Frontal cortex (tissue), 4 donors: ENCODE results near the gene FAM181A. TPM values are rescaled to one million over a fixed set of nuclear protein-coding genes. Genes with fewer than 3 reads are reported as not detected.

ENCODE experiments used
- DNase-seq, 2 donors: peaks; one replicate each; pipeline ENCODE4 v3.0.0; 2012; ENCODE audit warnings: low spot score in 2 of 2
- FAIRE-seq: peaks from 2 replicates; lab custom pipeline; 2012; peaks lifted over from hg19 to GRCh38; lab: Jason Lieb, UNC
- total RNA-seq: library from RNA; depleted of rRNA; stranded (reverse); fragments of >200 nt; gene quantifications from one replicate; pipeline ENCODE4 v1.2.3, GENCODE V29; 2014
- donor health status: control.
- donor health status: control.
- donor health status: control.

FAM181A gene
- total RNA-seq, 1 donor from 2014 or later = 2.4 TPM

DNA sequence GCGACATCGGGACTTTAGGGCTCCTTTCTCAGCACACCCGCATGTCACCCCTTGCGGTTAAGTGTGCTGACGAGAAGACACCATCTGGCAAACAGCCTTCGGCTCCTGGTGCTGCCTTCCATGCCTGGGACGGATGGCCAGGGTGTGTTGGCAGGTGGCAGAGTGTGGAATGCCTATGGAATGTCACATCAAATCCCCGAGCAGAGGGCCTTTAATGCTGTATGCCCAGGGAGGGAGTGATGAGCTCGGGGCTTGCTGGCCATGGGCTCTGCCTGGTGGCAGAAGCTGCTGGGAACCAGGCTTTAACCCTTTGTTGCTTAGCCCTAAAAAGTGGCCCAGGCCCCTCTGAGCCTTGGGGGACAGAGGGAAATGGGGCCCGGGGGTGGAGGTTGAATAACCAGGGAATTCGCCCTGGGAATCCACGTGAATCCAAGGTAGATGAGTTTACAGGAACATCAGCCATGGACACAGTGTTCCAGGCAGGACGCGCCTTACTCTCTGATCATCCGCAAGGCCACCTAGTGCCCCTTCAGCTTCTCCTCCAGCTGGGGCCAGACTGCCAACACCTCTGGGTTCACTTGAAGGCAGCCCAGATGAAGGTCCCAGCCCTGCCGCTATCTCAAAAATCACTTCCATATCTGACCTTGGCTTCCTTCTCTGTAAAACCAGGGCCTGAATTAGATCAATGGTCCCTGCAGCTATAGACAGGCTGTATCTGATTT is 17.4 kb downstream of the FAM181A start:
- FAIRE-seq (no peak), DNase-seq (no peak)

DNA sequence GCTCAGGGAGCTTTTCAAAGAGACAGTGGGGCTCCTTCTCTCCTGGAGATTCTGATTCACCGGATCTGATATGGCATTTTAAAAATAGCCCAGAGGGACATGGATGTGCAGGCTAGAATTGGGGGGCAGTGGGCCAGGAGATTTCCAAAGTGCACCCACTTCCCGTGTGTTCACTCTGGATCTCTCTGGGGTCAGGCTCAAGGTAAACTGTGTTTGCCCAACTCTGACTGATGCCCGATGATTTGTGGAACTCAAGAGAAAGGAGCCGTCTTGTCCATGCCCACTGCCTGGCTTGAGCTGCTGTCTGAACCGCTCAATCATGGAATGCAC is 17.9 kb downstream of the FAM181A start:
- DNase-seq (no peak), FAIRE-seq (no peak)

DNA sequence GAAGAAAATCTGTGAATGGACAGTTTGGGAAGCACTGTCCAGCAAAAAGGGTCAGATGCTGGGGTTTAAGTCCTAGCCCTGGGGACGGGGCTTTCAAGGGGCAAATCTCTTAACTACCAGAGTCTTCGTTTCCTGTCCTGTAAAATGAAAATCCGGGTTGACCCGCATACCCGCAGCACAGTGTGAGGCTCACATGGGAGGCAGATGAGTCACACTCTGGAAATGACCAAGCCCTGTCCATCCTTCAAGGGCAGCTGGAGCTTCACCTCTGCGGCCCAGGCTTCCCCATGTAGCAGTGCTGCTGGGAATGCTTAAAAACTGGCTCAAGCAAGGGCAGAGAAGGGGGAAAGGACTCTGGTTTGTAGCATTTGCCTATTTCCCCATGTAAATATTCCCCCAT is 19.0 kb downstream of the FAM181A start:
- FAIRE-seq = no peak
- no peak for DNase-seq

DNA sequence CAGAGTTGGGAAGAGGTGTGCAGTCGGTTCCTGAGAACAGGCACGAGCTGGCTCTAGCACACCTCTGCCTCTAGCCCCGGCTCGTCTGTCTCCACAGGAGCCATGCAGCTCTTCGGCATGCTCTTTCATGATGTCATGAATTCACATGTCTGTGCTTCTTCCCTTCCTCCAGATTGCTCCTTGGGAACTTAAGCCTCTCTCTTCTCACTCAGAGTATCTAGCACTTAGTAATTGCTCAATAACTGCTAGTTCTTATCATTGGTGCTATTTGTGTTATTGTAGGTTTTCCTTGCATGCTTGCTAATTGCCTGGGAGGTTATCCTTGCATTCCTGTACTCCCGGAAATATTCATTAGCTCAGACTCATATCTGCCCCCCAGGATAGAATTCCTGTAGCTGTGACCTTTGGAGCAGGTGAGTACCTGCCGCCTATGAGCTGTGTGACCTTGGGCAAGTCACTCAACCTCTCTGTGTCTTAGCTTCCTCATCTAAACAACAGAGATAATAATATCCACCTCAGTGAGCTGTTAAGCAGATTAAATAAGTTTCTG is 19.5 kb downstream of the FAM181A start:
- DNase-seq (no peak), FAIRE-seq (no peak)

DNA sequence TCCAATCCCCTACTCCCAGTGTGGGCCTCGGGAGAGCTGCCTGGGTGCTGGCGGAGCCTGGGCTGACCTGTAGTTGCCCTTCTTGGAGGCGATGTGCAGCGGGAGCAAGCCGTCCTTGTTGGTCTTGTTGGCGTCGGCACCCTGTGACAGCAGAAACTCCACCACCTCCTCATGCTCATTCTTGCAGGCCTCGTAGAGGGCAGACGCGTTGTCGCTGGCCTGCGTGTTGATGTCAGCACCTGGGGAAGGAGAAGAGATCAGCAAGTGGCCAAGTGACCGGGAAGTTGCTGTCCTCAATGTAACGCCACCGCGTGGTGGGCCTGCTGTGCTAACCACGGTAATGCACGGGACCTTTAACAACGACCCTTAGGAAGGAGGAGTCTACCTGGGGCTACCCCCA is 20.1 kb downstream of the FAM181A start:
- DNase-seq = no peak
- FAIRE-seq = no peak

DNA sequence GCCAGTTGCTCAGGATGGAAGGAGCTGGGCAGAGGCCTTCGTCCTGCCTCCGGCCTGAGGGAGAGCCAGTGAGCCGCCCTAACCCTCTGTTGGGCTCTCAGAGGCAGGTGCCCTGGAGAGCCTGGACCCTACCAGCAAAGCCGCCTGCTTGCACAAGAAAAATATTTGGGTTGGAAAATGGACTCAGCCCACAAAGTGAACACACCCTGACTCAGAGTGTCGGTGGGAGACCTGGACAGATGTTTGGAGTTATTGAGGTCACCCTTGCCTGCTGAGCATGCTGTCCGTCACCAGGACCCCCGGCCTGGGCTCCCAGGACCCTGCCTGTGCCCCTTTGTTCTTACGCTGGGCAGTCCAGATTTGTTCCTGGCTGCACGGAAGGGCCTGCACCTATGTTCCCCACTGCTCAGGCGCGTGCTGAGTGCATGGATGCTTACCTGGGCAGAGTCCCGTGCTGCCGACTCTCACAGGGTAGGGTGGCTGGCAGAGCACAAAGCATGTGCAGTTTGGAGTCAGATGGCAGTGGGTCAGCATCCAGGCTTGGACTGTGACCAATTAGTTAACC is 22.4 kb downstream of the FAM181A start:
- FAIRE-seq = no peak
- DNase-seq = no peak

DNA sequence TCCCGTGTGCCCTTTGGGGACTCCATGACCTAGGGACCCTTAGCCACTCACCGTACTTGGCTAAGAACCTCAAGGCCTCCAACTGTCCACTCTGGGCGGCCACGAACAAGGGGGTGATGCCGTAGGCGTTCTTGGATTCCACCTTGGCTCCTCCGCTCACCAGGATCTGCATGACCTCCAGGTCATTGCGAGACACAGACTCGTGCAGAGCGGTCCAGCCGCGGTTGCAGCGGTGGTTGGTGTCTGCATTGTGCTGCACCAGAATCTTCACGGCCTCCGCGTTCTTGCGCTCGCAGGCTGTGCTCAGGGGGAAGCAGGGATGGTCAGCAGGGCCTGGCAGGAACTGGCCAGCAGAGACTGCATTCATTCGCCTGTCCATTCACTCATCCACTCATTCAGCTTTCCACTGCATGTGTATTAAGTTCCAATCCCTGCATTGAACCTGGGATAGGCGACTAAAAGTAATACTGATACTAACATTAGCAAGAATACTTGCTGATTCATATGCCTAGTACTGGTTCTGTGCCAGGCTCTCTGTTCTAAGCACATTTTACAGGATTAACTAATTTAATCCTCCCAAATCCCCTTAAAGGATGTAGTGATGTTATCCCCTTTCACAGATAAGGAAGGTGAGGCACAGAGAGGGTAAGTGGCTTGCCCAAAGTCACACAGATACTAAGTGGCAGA is 23.9 kb downstream of the FAM181A start:
- FAIRE-seq = no peak

DNA sequence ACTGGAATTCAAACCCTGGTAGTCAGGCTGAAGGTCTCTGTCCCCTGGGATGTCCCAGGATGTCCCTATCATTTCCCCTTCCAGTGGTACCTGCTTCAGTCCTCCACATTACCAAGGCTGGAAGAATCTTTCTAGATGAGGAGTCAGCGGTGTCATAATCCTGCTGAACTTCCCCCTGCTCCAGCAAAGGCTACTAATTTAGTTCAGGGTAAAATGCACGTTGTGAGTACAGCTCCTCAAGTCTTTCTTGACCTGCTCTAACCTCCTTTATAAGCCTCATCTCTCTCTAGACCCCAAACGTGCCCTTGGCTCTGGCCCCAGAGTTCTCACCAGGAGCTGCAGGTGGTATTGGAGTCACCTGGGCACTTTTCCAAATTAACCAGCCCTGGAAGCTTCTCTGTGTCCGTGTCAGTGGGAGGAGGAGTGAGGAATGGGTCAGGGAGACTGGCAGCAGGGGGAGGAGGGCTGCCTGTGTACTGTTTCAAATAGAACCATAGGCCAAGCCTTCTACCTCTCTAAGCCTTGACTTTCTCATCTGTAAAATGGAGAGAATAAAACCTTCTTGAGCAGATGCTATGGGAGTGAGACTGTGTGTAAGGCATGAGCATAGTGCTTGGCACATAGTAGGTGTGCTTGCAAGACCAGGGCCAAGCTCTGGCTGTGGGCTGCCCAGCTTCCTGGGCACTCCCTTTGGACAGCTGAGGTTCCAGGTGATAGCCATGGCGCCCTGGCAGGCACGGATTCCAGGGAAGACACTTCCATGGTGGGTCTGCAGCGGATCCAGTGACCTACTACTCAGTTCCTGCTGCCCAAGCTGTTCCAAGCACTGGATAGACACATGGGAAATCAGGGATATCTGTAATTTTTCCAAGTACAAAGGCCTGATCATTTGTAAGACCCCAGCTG is 24.7 kb downstream of the FAM181A start:
- DNase-seq (no peak), FAIRE-seq (no peak)

More for the DNA sequence above, 23.9 kb downstream of the FAM181A start:
- DNase-seq = no peak

DNA sequence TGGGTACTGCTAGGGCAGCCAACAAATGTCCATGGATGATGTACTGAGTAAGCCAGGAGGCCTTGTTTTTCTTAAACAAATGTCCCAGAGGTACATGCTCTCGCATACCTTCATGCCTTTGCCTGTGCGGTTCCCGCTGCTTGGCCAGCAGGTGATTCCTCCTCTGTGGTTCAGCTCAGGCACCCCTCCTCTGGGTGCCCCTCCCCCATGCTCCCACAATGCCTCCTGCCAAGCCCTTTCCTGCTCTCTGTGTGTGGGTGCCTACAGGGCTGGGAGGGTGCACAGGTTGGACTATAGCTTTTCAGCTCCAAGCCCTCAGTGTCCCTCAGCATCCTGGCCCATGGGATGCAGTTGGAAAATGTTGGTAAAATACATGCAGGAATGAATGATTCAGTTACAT is 25.7 kb downstream of the FAM181A start:
- DNase-seq = no peak
- FAIRE-seq = no peak

DNA sequence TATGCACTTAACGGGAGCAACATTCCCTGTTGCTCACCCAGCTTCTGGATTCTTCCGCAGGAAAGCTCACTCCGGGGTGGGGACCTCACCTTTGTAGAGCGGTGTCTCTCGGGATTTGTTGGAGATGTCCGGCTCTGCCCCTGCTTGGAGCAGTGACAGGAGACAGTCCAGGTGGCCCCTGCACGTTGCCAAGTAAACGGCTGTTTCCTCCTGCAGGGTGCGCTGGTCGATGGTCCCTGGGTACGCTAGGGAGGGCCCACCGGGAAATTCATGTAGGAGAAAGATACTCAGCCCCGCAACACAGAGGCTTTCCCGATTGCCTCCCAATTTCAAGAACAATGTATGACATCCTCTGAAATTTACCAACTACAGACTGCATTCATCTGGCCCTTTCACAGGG is 26.1 kb downstream of the FAM181A start:
- no peak for DNase-seq

DNA sequence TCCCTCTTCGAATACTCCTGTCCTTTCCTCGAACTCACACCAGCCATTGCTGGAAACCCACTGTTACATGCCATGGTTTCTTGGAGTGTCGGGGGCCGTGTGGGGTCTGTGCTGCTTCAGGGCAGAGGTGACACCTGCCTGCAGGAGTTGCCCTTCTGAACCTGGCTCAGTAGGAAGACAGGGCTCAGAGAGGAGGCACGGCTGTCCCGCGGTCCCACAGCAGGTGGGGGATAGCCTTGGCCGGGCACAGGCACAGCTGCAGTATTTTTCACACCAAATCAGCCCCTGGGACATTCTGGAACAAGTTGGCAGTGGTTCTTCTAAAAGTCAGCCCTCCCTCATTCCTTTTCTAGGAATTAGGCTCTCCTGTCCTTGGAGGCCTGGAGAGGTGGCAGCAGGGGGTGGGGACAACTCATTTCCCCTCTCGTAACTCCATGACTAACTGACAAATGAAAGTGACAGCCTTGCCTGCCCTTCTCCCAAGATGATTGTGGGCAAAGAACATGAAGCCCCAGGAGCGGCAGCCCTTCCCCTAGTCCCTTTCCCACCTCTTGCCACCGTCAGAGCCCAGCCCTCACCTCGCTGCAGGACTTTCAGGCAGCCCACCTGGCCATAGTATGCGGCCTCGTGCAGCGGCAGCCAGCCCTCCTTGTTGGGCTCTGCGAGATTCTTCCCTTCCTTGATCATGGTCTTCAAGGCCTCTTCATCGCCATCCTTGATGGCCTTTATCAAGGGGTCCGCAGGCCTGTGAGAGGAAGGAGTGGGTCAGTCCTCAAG is 26.8 kb downstream of the FAM181A start:
- FAIRE-seq (no peak), DNase-seq (no peak)

More for the DNA sequence above, 26.1 kb downstream of the FAM181A start:
- no peak for FAIRE-seq

DNA sequence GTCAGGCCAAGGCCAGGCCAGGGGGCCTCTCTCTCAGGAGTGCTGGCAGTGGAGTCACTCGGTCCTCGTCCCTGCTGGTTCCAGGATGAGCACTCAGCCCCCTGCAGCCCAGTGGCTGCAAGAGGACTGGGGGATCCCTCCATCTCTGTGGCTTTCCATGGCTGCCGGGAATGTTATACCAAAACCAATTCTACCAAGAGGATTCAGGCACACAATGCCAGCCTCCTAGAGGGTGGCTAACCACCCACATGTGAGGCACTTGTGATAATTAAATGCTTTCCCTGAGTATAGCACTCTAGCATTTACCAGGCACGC is 27.3 kb downstream of the FAM181A start:
- FAIRE-seq (no peak), DNase-seq (no peak)

DNA sequence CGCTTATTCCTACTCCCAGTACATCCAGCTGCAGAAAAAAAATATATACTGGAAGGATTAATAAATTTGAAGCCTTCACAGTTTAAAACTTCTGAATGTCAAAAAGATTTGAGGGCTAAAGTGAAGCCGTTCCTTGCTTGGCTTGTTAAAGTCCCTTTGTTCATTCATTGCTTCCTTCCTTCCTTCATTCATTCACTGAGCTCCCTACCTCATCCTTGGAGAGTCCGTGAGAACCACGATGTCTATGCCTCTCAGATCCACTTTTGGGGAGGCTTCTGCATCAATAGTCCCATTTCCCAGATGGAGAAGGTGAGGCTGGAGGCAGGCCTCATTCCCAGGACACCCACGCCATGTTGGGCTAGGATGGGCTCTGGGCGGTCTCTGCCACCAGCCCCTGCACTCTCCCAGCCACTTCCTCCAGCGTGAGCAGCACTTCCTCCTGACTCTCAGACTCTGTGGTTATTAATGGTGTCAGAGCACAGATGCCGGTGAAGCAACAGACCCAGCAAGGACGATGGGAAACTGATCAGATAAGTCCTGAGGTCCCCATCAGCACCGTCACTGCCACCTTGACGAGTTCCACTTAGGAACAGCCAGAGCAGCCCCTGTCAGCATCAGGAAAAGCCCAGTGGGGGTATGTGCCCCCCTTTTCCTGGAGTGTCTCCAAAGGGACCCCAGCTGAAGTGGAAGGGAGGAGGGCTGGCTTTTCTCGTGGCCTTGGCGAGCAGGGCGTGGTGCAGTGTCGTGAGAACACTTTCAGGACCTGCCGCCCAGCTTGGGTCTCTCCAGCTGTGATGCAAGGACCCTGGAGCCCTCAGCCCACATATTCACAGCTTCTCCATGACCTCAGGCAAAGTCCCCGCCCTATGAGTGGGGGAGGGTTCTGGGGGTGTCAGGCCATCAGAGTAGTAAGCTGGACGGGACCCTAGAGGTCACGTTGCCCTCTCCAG is 28.0 kb downstream of the FAM181A start:
- FAIRE-seq (no peak), DNase-seq (no peak)

DNA sequence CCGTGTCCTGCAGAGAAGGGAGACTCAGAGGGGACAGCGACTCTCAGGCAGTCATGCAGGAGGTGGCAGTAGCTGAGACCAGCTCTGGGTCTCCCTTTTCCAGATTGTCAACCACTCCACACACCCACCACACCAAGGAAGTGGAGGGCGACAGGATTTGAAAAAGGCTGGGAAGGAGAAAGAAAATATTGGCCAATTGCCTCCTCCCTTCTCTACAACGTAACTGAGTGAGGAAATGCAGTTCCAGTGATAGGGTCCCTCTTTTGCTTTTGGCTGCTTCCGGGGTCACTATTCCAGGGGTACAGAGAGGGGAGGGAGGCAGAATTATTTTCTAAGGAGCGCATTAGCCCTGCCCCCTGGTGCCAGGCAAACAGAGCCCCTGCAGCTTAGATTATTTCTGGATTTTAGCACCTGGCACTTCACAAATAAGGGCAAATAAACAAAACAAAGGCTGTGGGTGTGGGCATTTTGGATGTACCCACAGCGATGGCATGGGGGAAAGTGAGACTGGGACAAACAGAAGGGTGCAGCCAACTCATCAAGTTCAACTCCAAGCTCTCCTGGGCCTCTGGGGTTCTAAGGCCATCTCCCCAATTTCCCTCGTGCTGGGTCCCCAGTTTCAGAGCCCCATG is 28.8 kb downstream of the FAM181A start:
- FAIRE-seq (no peak), DNase-seq (no peak)

DNA sequence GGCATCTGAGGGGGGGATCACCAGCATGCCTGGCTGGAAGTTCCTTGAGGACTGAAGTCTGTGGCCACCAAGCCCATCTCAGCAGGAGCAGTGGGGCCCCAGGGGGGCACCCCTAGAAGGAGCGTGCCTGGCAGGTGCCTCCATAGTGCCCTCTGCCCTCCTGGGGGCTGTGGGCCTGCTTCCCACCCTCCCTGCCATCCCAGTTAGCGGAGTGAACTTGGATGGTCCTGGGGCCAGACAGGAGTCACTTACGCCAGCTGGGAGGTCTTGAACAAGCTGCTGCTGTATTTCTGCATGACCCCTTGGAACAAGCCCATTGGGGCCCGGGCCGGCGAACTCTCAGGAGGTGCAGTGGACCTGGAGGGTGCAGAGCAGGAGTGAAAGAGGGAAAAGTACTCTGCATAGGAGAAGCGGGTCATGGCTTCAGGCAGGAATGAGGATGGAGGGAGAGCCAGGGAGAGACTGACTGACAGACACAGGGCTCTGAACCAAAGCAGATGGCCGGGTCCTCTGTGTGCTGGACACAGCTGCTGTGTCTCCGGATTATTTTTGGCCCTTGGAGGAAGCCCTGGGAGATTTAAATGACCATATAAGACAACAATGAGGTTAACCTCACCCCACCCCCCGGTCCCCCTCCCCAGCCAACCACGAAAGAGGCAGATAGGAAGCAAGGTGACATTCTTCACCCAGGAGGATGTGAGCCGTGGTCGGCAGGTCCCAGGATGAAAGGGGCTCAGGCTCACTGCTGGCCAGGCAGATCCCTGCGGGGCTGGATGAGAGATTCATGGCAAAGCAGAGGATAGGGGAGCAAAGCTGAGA is 29.6 kb downstream of the FAM181A start:
- no peak for FAIRE-seq
- no peak for DNase-seq

DNA sequence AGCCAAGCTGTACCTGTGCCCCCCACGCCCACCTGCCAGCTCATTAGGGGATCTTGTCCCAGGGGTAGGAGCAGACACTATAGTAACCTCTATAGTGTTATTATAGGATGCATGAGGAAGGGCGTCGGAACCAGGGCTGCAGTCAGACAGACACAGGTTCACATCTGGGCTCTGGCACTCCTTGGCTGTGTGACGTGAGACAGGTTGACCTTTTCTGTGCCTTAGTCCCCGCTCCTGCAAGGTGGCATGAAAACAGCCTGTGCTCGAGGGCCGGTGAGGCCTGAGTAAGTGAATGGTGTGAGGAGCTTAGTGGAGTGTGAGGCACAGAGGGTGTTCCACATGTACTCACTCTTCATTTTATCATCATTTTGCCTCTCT is 30.2 kb downstream of the FAM181A start:
- FAIRE-seq (no peak), DNase-seq (no peak)
